ENCODE data around the gene KCNJ9. TPM values are rescaled to one million over a fixed set of nuclear protein-coding genes. Genes with fewer than 3 reads are reported as not detected.

Gene KCNJ9
- total RNA-seq, 1 donor from 2014 or later, result not detected

Other genes starting within 250 kb of the KCNJ9 start
- gene VSIG8, start 218.9 kb upstream of the KCNJ9 start, total RNA-seq, result not detected
- gene CFAP45, start 181.4 kb upstream of the KCNJ9 start, total RNA-seq, result 1.6 TPM
- gene TAGLN2, start 156.0 kb upstream of the KCNJ9 start, total RNA-seq, result 322 TPM
- gene IGSF9, start 135.9 kb upstream of the KCNJ9 start, total RNA-seq, result 13.8 TPM
- gene SLAMF9, start 127.3 kb upstream of the KCNJ9 start, total RNA-seq, result not detected
- 11.1 TPM for gene PIGM, start 49.5 kb upstream of the KCNJ9 start, total RNA-seq
- gene KCNJ10, start 11.4 kb upstream of the KCNJ9 start, total RNA-seq, result not detected
- 22.4 TPM for gene IGSF8, start 17.1 kb downstream of the KCNJ9 start, total RNA-seq
- 41.2 TPM for gene ATP1A2, start 34.2 kb downstream of the KCNJ9 start, total RNA-seq
- gene ATP1A4, start 70.1 kb downstream of the KCNJ9 start, total RNA-seq, result 16.5 TPM
- 10.5 TPM for gene CASQ1, start 109.0 kb downstream of the KCNJ9 start, total RNA-seq
- gene PEA15, start 123.8 kb downstream of the KCNJ9 start, total RNA-seq, result 133 TPM
- gene DCAF8, start 181.0 kb downstream of the KCNJ9 start, total RNA-seq, result 137 TPM
- gene PEX19, start 203.6 kb downstream of the KCNJ9 start, total RNA-seq, result 102 TPM

All from ureter (tissue), 1 donor.